AG08396 (cell line): ENCODE results near the gene STXBP1.
"Not testable (repeated sequence)": the region's sequence is repeated elsewhere in the genome, so short reads cannot be mapped to it uniquely, and the experiment has no call there.

Experiments
- DNase-seq: peaks from one replicate; pipeline ENCODE4 v3.0.0; 2012; ENCODE audit warnings: low spot score, mixed read lengths

Gene STXBP1

DNA sequence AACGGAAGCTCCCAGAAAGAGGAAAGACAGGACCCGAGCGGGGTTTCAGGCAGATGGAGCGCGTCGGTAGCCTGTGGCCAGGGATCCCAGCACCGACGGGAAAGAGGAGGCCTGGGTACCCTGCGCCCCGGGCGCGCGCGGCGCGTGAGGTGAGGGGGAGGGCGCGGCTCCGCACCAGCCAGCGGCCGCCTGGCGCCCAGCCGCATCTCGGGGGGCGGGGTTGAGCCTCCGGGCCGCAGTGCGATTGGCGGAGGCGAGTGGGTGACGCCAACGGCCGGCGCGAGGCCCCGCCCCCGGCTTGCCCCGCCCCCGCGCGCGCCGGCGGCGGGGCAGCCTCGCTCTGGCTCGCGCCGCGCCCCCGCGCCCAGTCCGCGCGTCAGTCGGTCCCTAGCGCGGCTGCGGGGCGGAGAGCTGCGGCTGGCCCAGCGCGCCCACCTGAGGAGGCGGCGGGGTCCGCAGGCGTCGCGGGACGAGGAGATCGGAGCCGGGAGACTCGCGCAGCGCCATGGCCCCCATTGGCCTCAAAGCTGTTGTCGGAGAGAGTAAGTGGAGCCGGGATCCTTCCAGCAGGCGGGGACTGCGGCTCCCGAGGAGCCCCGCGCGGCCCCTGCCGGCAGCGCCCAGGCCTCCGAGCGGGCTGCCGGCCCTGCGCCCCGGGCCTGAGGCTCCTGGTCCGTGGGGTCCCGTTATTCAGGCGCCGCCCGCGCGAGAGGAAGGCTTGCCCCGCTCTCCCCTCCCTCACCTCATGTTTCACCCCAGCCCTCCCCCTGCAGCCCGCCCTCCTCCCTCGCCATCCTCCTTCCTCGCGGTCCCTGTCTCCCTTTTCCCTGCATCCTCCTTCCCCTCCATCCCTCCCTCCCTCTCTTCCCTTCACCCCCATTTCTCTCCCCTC, at the start of gene STXBP1:
Gene STXBP1, plus strand, starts transcription at position 379 of the 892 bp plus-strand sequence. Its CDS starts 127 bp downstream, at position 506.
- DNase-seq = peak; percentile 98

DNA sequence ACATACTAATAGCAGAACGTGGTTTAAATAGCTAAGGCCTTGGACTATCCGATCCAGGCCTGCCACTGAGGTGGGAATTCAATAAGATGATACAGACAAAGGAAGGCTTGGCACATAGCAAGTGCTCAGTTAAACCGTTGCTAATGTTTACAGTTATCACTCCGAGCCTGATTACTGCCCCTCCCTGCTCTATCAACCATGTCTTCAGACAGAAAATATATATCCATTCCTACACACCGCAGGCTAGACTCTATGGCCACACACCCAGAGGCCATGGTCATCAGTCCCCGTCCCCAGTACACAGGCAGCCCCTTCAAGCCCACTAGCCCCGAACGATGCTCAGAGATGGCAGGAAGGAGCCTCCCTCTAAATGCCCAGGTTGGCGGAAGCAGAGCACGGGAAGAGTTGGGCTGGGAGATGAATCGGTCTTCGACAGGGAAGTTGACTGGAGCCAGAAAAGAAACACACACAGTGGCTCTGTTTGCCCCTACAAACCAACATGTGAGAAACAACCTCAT, 49.7 kb upstream of the STXBP1 start:
- no peak for DNase-seq

DNA sequence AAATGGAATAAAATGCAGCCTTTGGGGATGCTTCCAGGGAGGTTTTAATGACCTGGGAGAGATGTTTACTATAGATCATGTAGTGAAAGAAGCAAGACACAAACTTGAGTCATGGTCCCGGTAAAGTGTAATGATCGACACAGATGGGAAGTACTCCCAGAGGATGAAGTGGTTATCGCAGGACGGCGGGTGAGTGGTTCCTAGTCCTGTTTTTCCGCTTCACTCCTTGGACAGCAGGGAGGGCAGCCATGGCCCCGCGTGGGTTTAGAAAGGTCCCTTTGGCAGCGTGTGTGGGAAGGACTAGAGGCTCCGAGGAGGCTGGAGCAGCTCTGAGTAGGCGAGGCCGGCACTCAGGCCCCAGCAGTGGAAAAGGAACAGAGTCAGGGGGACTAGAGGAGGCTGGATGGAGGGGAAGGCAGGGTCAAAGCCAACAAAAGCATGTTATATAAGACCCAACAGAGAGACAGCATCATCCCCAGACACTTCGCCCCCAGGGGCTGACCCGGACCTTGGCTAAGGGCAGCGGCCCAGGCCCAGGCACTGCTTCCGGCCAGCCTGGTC, 49.2 kb upstream of the STXBP1 start:
- DNase-seq = no peak

DNA sequence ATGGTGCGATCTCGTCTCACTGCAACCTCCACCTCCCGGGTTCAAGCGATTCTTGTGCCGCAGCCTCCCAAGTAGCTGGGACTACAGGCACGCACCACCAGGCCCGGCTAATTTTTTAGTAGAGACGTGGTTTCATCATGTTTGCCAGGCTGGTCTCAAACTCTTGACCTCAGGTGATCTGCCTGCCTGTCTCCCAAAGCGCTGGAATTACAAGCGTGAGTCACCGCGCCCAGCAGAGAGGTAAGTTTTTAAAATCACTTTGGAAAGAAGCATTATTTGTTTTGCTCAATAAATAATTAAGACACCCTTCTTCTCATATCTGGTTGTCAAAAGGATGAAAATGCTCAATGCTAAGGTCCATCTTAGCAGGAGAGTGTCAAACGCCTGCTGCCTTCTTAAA, 48.5 kb upstream of the STXBP1 start:
- no peak for DNase-seq

DNA sequence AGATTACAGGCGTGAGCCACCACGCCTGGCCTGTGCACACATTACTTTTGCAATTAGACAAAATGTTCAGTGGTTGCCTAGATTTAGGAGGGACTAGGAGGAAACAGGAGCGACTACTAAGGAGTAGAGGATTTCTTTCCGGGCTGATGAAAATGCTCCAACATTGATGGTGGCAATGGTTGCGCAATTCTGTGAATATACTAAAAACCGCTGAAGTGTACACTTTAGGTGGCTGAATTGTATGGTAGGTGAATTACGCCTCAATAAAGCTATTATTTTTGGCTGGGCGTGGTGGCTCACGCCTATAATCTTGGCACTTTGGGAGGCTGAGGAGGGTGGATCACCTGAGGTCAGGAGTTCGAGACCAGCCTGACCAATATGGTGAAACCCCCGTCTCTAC, 46.8 kb upstream of the STXBP1 start:
- DNase-seq = no peak

DNA sequence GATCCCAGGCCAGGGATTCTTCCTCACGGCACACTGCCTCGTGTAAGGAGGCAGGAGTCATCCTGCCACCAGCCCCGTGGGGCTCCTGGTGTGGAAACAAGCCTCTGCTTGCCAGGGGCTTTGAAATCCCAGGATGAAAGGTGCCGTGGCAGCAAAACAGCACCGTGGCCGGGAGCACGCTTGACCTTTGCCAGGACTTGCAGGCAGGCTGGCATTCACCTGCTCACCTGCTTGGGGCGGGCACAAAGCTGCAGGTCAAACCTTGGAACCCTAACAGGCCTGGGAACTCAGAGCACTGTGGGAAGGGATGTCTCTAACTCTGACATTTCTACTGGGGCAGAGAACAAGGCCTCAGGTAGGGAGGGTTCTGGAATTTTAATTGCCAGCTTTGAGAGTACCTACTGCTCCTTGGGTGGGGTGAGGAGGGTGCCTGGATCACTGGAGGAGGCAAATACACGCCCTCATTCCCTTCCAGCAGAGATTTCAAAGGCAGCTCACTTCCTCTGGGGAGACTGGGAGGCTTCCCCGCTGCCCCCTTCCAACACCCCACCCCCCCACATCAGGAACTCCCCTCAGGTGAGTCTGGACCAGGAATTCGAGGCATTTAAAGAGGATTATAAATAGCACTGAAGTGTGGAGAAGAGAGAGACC, 45.6 kb upstream of the STXBP1 start:
- no peak for DNase-seq

DNA sequence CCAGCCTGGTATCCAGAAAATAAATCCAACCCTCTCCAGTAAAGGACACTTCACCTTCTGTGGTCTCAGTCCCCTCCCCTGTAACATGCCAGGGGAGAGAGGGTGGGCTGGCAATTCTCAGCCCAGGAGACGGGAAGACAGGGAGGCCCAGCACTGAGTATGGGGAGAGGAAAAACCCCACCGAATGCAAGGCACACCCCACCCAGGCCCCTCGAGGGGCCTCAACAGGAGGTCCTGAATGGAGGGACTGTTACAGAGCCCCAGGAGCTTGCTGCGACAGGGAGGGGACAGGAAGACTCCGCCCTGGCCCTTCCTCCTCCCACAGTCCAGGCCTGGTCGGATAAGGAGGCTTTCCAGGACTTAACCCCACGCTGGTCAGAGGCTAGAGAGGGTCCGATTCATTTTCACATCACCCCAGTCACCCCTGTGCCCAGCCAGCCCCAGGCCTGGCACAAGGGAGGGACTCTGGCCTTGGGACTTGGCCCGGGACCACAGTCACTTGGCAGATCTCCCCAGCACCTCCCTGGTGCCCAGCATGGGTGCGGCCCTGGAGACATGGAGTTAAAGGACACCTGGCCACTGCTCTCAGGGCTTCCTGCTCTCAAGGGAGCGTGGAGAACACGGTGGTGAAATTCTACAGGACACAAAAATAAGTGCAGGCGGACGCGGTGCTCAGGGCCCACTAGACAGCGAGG, 44.9 kb upstream of the STXBP1 start:
- DNase-seq = no peak

DNA sequence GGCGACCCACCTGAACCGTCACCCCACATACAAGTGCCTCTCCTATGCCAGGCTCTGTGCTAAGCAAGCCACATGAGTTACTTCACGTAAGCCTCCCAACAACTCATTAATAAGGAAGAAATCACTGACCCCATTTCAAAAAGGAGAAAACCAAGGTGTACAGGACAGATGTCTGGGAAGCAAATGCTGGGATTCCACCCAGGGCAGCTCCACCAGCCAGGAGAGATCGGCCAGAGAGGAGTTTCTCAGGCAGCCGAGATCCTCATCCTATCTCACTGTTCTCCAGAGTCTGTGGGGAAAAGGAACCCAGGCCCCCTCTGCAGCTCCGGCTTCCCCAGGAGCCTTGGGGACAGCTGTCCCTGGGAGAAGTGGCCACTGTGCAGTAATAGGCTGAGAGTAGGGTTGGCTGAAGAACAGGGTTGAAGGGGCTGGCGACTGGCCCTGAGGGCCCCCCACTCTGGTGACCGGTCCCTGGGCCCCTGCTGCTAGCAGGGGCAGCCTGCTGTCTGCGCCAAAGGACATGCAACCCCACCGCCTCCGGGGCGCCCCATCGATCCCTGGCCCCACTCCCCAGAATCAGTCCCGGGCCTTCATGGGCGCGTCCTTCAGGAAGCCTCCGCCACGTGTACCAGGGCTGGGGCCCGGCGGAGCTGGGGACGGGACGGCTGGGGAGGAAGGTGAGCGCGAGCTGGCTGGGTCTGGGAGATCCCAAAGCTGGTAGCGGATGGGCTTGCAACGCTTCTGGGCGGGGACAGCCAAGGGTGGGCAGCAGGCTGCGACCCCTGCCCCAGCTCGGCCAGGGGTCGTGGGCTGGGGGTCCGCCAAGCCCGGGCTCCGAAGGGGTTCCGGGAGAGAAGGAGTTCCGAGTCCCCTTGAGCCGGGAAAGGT, 44.1 kb upstream of the STXBP1 start:
- no peak for DNase-seq

DNA sequence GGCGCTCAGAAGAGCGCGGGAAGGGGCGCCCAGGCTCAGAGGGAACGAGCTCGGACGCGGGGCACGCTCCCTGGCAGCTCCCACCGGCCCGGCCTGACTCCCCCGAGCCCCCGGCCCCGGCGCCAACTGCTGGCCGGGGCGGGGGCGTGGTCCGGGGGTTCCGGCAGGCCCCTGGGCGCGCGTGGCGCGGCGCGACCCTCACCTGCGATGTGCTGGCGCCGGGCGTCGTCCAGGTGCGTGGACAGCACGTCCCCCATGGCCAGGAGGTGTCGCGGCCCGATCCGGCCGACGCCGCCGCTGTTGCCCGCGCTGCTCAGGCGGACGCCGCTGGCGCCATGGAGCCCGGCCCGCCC, 43.5 kb upstream of the STXBP1 start:
- DNase-seq = no peak

DNA sequence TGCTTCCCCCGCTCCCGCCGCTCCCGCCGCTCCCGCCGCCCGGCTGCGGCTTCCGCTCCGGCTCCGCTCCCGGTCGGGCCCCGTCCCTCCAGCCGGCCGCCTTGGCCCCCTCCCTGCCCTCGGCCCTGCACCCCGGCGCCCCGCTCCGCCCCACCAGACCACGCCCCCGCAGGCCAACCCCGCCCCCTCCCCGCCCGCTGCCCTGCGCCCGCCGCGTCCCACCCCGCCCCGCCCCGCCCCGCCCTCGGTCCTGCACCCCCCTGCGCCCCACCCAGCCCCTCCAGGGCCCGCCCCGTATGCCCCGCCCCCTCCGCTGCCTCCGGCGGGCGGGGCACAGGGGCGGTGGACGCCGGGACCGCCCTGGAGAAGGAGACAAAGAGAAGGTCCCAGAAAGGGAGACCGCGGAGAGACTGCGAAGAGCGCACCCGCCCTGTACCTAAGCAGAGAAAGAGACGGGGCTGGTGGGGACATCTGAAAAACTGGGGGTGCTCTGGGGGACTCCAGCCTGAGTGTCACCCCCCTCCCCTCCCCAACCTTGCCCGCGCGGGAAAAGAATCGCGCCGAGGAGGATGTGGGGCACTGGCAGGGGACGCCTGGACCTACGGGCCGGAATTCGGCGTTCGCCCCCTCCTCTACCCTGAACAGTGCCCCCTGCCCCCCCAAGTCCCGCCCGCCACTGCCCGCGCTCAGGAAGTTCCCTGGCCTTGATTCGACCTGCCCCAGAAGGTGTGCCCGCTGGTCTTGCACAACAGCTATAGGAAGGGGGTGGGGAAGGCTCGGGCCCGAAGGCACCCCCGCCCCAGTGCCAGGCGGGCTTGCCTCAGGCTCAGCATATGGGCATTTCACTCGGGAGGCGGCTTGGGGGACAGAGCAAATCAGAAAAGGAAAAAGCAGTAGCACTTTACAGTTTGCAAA, 42.8 kb upstream of the STXBP1 start:
- peak; percentile 96 for DNase-seq

DNA sequence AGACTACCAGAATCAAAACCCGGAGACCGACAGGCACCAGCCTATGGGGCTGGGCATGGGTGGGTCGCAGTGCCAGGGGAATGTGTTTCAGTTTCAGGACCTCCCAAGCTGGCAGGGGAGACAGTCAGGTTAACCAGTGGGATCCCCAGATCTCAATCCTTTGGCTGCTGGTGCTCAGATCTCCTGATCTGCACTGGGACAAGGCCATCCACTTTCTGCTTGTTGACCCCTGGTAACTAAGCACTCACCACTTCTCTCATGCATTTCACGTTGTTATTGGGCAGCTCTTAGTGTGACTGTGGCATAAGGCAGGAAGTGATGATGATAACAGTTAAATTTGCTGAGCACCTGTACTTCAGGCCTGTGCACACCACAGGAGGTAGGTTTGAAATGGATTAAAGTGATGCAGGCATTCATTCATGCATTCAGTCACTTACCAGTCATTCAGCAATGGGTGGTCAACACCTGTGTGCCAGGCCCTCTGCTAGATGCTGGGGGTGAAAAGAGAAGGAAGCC, 42.1 kb upstream of the STXBP1 start:
- no peak for DNase-seq

DNA sequence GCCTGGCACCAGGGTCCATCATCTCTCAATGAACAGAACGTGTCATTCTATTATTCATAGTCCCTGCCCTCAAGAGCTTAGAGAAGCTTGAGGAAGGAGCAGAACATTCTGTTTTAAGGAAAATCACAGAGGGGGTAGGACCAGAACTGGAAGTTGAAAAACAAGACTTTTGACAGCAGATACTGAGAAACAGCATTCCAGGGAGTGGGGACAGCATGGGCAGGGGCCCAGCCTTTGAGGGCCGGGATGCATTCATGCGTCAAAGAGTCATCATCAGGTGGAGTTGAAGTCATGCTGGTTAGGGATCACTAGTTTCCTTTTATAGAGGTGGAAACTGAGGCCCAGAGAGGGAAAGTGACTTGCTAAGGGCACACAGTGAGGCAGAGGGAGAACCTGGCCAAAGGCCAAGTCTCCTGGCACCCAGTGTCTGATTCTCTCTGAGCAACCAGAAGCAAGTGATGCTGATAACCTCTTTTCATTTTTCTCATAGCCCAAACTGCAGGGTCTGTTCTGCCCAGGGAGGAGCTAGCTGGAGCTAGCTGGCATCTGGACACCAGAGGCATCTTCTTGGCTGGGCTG, 41.5 kb upstream of the STXBP1 start:
- DNase-seq = no peak

DNA sequence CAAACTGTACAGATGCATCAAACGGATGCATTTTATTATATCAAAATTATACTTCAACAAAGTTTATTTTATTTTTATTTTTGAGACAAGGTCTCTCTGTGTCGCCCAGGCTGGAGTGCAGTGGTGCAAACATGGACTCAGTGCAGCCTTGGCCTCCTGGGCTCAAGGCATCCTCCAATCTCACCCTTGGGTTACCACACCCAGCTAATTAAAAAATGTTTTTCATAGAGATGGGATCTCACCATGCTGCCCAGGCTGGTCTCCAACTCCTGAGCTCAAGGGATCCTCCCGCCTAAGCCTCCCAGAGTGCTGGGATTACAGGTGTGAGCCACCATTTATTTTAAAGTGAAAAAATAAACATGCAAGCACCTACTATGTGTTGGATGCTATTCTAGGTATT, 40.1 kb upstream of the STXBP1 start:
- no peak for DNase-seq

DNA sequence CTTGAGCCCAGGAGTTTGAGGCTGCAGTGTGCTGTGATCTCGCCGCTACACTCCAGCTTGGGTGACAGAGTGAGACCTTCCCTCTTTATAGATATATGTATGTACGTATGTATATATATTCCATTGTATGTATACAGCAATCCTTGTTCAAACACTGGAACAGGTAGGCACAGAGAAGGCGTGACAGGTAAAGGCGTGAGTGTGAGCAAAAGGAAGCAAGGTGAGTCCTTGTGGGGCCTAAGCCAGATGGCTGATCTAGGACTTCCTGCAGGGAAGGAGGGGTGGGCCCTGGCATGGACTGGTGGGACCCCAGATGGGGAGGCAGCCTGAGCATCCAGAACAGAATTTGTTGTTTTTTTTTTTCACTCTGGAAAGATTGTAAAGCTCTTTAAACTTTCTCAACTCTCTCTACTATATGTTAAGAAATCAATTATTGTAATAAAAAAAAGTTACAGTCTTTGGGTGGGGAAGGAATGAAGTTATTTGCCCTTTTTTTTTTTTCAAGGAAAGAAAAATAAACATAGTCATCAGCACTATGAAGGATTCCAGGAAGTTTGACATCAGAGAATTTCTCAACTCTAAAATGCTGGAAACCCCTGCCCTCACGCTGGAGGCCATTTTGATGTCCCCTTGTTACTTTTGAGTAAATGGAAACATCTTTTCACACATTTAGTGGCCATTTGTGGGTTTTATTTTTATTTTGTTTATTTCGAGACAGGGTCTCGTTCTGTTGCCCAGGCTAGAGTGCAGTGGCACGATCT, 38.9 kb upstream of the STXBP1 start:
- peak; percentile 70 for DNase-seq

DNA sequence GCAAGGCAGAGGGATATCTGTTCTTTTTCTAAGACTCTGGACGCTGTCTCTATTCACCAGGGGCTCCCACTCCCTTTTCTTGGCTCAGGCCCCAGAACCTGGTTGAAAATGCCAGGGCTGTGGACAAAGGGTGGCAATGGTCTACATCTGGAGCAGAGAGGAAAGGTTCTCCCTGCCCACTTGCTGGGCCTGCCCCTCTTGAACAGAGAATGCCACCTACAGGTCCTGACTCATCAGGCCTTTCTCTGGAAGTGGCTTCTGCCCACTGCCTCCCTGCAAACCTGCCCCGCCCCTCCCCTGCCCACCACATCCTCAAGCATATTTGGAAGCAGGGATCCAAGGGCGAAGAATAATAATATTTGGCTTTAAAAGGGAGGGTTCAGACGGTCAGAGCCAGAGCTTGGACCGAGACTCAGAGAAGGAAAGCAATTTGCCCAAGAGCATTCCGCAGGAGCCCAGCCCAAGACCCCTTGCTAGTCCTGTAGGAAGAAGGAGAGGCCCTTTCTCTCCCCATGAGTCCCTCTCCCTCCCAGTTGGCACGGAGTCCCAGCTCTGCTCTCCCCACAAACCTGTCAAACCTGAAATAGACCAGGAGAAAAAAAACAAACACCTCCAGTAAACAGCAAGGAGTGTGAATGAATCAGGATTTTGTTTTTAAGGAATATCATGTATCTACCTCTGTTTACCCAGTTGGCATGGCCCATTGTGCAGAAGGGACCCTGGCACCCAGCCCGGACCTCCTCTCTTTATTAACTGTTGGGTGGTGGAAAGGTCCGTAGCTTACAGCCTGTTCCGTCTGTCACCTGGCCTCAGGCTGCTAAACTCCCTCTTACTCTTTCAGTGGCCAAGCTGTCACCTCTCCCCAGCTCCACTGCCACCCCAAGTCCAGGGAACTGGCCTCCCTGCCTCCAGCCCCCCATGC, 37.7 kb upstream of the STXBP1 start:
- no peak for DNase-seq

DNA sequence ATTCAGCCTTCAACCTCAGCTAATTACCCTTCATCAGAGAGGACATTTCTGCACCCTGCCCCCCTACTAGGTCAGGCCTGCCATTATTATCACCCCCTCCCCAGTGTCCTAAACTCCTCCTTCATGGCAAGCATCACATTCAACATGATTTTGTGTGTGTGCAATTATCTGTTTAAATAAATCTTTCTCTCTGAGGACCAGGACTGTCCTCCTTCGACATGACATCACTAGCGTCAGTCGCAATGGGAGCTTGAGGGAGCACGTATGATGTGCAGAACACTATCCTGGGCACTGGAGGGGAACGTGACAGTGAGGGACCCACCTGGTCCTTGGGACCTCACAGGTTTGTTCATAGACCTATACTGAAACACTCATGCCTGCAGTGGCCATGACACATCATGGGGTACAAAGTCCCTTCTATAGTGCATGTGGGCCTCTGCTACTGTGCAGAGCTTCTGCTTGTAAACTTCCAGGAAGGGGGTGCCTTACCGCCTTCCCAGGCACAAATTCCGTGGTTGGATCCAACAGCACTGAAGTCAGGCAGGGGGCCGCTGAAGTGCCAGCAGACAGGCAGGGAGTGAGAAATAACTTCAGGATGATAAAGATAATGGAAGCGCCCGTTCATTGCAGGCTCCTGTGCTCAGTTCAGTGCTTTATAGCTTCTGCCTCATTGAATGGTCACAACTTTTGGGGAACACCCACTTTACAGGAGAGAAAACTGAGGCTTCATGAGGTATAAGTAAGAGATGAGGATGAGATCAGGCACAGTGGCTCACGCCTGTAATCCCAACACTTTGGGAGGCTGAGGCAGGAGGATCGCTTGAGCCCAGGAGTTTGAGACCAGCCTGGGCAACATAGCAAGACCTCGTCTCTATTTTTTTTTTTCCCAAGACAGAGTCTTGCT, 36.0 kb upstream of the STXBP1 start:
- DNase-seq = no peak

DNA sequence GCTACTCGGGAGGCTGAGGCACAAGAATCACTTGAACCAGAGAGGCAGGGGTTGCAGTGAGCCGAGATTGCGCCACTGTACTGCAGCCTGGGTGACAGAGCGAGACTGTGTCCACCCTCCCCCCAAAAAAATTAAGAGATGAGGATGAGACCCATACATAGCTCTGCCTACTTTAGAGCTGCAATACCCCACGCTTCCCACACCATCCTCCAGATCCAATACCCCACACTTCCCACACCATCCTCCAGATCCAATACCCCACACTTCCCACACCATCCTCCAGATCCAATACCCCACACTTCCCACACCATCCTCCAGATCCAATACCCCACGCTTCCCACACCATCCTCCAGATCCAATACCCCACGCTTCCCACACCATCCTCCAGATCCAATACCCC, 34.9 kb upstream of the STXBP1 start:
- DNase-seq = not testable (repeated sequence)
